NCI-H2081 treated with DMSO at 0.1 percent for 48 hours (cell line): Measurements from ENCODE around the gene FIGNL2.
"Not testable (repeated sequence)": the region's sequence is repeated elsewhere in the genome, so short reads cannot be mapped to it uniquely, and the experiment has no call there.

Source experiments
- DNase-seq: peaks from one replicate; lab custom pipeline; 2025; lab: John Stamatoyannopoulos, UW

Gene FIGNL2

GRCh38 chr12:51848326-51848727 lies at the start of gene FIGNL2:
TSS of gene FIGNL2 (minus strand) at chr12:51848718. CDS start at chr12:51822413, 26,305 bp downstream.
- no peak for DNase-seq

GRCh38 chr12:51897181-51897580 lies 48.7 kb upstream of the FIGNL2 start:
- DNase-seq: no peak

GRCh38 chr12:51896236-51896635 lies 47.7 kb upstream of the FIGNL2 start:
- no peak for DNase-seq

- DNase-seq: no peak
These were observed 47.0 kb upstream of the FIGNL2 start for GRCh38 chr12:51895378-51896135.

GRCh38 chr12:51893786-51894185 lies 45.3 kb upstream of the FIGNL2 start:
- DNase-seq: no peak

- DNase-seq: no peak
These were observed 43.3 kb upstream of the FIGNL2 start for GRCh38 chr12:51891843-51892242.

- no peak for DNase-seq
These were observed 42.1 kb upstream of the FIGNL2 start for GRCh38 chr12:51890511-51891171.

GRCh38 chr12:51890133-51890464 lies 41.6 kb upstream of the FIGNL2 start:
- DNase-seq: no peak

- no peak for DNase-seq
These were observed 41.0 kb upstream of the FIGNL2 start for GRCh38 chr12:51889216-51890132.

GRCh38 chr12:51888316-51889215 lies 40.0 kb upstream of the FIGNL2 start:
- DNase-seq: no peak

GRCh38 chr12:51887476-51888315 lies 39.2 kb upstream of the FIGNL2 start, which contains the start of gene ANKRD33:
TSS of gene ANKRD33 (plus strand) at chr12:51888103. CDS start at chr12:51888187, 84 bp downstream.
- DNase-seq: no peak

GRCh38 chr12:51886021-51886710 lies 37.6 kb upstream of the FIGNL2 start:
- DNase-seq: no peak

GRCh38 chr12:51885294-51886020 lies 36.9 kb upstream of the FIGNL2 start:
- DNase-seq: not testable (repeated sequence)

- DNase-seq: no peak
These were observed 36.2 kb upstream of the FIGNL2 start for GRCh38 chr12:51884676-51885229.

- DNase-seq: no peak
These were observed 35.6 kb upstream of the FIGNL2 start for GRCh38 chr12:51883998-51884675.

GRCh38 chr12:51883295-51883694 lies 34.8 kb upstream of the FIGNL2 start:
- no peak for DNase-seq

GRCh38 chr12:51879102-51879501 lies 30.6 kb upstream of the FIGNL2 start:
- no peak for DNase-seq

- no peak for DNase-seq
These were observed 26.0 kb upstream of the FIGNL2 start for GRCh38 chr12:51874486-51874885.
